IMR-90 (cell line): Measurements from ENCODE around the gene DMD.

Experiments used
- CEBPB ChIP-seq: IDR thresholded peaks from 2 replicates; pipeline ENCODE4 v1.6.1; 2012; ENCODE audit warnings: low read depth, low read length, improper control_type of control experiment
- MAFK ChIP-seq: IDR thresholded peaks from 2 replicates; pipeline ENCODE4 v1.6.1; 2012; ENCODE audit warnings: low read depth, low read length, improper control_type of control experiment
- NFE2L2 ChIP-seq: fragments of 150-350 bp; IDR thresholded peaks from 2 replicates; pipeline ENCODE4 v1.6.1; 2016; ENCODE audit warnings: low read depth, mild to moderate bottlenecking, low read length
- POLR2A ChIP-seq: IDR thresholded peaks from 2 replicates; pipeline ENCODE4 v1.6.1; 2012; ENCODE audit warnings: mild to moderate bottlenecking, low read depth, low read length
- RAD21 ChIP-seq: IDR thresholded peaks from 2 replicates; pipeline ENCODE4 v1.6.1; 2012; ENCODE audit warnings: low read length, improper control_type of control experiment
- SMC3 ChIP-seq: fragments of 150-350 bp; IDR thresholded peaks from 2 replicates; pipeline ENCODE4 v1.6.1; 2016; ENCODE audit warnings: low read depth, mild to moderate bottlenecking, antibody characterized with exemption, low read length, moderate library complexity
- USF2 ChIP-seq: fragments of 150-350 bp; IDR thresholded peaks from 2 replicates; pipeline ENCODE4 v1.6.1; 2017; ENCODE audit warnings: mild to moderate bottlenecking, antibody characterized with exemption, low read length, low read depth
- TF ChIP-seq, protein P1 (sequence below): conservative IDR thresholded peaks from 2 replicates; pipeline ENCODE4 v1.5.1; 2012; ENCODE audit warnings: mild to moderate bottlenecking, low read depth, low read length, improper control_type of control experiment

DNA sequence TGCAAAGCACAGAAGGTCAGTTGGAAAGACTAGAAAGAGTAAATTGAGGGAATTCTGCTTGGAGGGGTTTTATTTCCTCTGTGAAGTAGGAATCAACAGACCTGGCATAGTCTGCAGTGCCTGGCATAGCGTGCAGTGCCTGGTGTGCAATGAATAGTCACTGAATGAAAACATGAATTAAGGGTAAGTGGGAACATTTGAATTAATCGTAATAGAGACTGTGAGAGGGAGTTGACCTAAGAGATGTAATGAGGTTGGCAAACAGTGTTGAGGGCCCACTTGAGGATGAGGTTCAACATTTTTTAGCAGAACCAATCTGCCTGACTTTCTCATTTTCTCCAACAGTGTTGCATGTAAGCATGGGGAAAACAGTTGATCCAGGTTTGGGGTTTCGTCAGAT is 1762.3 kb downstream of the DMD start:
- no peak for TF ChIP-seq RAD21
- TF ChIP-seq, protein P1, sequence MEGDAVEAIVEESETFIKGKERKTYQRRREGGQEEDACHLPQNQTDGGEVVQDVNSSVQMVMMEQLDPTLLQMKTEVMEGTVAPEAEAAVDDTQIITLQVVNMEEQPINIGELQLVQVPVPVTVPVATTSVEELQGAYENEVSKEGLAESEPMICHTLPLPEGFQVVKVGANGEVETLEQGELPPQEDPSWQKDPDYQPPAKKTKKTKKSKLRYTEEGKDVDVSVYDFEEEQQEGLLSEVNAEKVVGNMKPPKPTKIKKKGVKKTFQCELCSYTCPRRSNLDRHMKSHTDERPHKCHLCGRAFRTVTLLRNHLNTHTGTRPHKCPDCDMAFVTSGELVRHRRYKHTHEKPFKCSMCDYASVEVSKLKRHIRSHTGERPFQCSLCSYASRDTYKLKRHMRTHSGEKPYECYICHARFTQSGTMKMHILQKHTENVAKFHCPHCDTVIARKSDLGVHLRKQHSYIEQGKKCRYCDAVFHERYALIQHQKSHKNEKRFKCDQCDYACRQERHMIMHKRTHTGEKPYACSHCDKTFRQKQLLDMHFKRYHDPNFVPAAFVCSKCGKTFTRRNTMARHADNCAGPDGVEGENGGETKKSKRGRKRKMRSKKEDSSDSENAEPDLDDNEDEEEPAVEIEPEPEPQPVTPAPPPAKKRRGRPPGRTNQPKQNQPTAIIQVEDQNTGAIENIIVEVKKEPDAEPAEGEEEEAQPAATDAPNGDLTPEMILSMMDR: no peak
- no peak for TF ChIP-seq NFE2L2
- no peak for TF ChIP-seq POLR2A
- no peak for TF ChIP-seq MAFK
- no peak for TF ChIP-seq USF2
- no peak for TF ChIP-seq CEBPB
- TF ChIP-seq SMC3: no peak
